ENCODE data around the gene PPP1R37. TPM values are rescaled to one million over a fixed set of nuclear protein-coding genes. Genes with fewer than 3 reads are reported as not detected.

The PPP1R37 gene
- total RNA-seq, 1 donor from 2014 or later, result 19.2 TPM

GRCh38 chr19:45122832-45123231 is 29.9 kb downstream of the PPP1R37 start:
- H3K36me3 ChIP-seq (ENCODE audit: control insufficient read depth, insufficient read depth, low read length), result peaks cover 1% of the 10 kb centered on the region
- H3K4me3 ChIP-seq (ENCODE audit: low read depth, low read length), result no peak overlapping the region
- no peaks in the 10 kb centered on the region for H3K27me3 ChIP-seq (ENCODE audit: control insufficient read depth, insufficient read depth, low read length)
- TF ChIP-seq, protein P1, sequence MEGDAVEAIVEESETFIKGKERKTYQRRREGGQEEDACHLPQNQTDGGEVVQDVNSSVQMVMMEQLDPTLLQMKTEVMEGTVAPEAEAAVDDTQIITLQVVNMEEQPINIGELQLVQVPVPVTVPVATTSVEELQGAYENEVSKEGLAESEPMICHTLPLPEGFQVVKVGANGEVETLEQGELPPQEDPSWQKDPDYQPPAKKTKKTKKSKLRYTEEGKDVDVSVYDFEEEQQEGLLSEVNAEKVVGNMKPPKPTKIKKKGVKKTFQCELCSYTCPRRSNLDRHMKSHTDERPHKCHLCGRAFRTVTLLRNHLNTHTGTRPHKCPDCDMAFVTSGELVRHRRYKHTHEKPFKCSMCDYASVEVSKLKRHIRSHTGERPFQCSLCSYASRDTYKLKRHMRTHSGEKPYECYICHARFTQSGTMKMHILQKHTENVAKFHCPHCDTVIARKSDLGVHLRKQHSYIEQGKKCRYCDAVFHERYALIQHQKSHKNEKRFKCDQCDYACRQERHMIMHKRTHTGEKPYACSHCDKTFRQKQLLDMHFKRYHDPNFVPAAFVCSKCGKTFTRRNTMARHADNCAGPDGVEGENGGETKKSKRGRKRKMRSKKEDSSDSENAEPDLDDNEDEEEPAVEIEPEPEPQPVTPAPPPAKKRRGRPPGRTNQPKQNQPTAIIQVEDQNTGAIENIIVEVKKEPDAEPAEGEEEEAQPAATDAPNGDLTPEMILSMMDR (IDR thresholded peaks at IDR 0.05; ENCODE audit: insufficient read depth, low read length, severe bottlenecking), result no peak
- no peak for DNase-seq (ENCODE audit: low read depth)
- no peak for FAIRE-seq

- Histone ChIP-seq H3K4me3 (ENCODE audit: low read depth, low read length) (no peak overlapping the region), H3K27me3 (ENCODE audit: control insufficient read depth, insufficient read depth, low read length) (no peaks in the 10 kb centered on the region), H3K36me3 (ENCODE audit: control insufficient read depth, insufficient read depth, low read length) (peaks cover 1% of the 10 kb centered on the region)
- DNase-seq (ENCODE audit: low read depth) (peak; percentile 55), FAIRE-seq (no peak)
- TF ChIP-seq, protein P1 (IDR thresholded peaks at IDR 0.05; ENCODE audit: insufficient read depth, low read length, severe bottlenecking), result no peak
Measured at GRCh38 chr19:45123440-45123850, 30.5 kb downstream of the PPP1R37 start.

GRCh38 chr19:45124021-45124420 is 31.0 kb downstream of the PPP1R37 start:
- FAIRE-seq (no peak), DNase-seq (ENCODE audit: low read depth) (no peak)
- TF ChIP-seq, protein P1 (IDR thresholded peaks at IDR 0.05; ENCODE audit: insufficient read depth, low read length, severe bottlenecking), result no peak
- Histone ChIP-seq H3K27me3 (ENCODE audit: control insufficient read depth, insufficient read depth, low read length) (no peaks in the 10 kb centered on the region), H3K36me3 (ENCODE audit: control insufficient read depth, insufficient read depth, low read length) (peaks cover 1% of the 10 kb centered on the region), H3K4me3 (ENCODE audit: low read depth, low read length) (no peak overlapping the region)

GRCh38 chr19:45125360-45125759 is 32.4 kb downstream of the PPP1R37 start:
- no peak for FAIRE-seq
- H3K36me3 ChIP-seq (ENCODE audit: control insufficient read depth, insufficient read depth, low read length), result no peaks in the 10 kb centered on the region
- TF ChIP-seq, protein P1 (IDR thresholded peaks at IDR 0.05; ENCODE audit: insufficient read depth, low read length, severe bottlenecking), result no peak

DNA sequence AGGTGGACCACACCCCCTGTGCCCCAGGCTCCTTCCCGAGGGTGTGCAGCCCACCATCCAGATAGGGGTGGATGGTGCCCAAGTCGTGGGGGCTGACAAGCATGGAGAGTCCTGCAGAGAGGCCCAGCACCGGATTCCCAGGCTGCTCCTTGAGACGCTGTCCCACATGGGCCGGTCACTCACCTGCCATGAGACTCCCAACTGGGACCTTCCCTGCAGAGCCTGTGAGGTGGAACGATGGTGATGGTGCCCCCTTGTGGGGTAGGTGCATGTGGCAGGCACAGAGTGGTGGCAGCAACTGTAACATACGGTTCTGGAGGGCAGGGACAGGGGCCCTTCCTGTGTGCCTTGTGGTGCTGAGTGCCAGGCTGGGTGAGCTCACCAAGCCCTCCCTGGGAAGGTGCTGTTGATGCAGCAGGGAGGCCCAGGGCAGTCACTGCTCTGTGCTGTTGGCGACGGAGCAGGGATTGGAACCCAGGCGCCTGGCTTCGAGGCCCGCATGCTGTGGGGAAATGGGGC is 33.1 kb downstream of the PPP1R37 start:
- FAIRE-seq (peak; percentile 89), DNase-seq (ENCODE audit: low read depth) (peak; percentile 50)
- H3K4me3 ChIP-seq (ENCODE audit: low read depth, low read length), result no peak overlapping the region
- H3K36me3 ChIP-seq (ENCODE audit: control insufficient read depth, insufficient read depth, low read length), result no peaks in the 10 kb centered on the region
- no peaks in the 10 kb centered on the region for H3K27me3 ChIP-seq (ENCODE audit: control insufficient read depth, insufficient read depth, low read length)
- TF ChIP-seq, protein P1 (IDR thresholded peaks at IDR 0.05; ENCODE audit: insufficient read depth, low read length, severe bottlenecking), result peak; percentile 94

More at GRCh38 chr19:45125360-45125759, 32.4 kb downstream of the PPP1R37 start:
- Histone ChIP-seq H3K4me3 (ENCODE audit: low read depth, low read length) (no peak overlapping the region), H3K27me3 (ENCODE audit: control insufficient read depth, insufficient read depth, low read length) (no peaks in the 10 kb centered on the region)
- no peak for DNase-seq (ENCODE audit: low read depth)

- FAIRE-seq, result no peak
- Histone ChIP-seq H3K36me3 (ENCODE audit: control insufficient read depth, insufficient read depth, low read length) (no peaks in the 10 kb centered on the region), H3K4me3 (ENCODE audit: low read depth, low read length) (no peak overlapping the region), H3K27me3 (ENCODE audit: control insufficient read depth, insufficient read depth, low read length) (no peaks in the 10 kb centered on the region)
- TF ChIP-seq, protein P1 (IDR thresholded peaks at IDR 0.05; ENCODE audit: insufficient read depth, low read length, severe bottlenecking), result no peak
- DNase-seq (ENCODE audit: low read depth), result no peak
Measured at GRCh38 chr19:45126654-45127053, 33.7 kb downstream of the PPP1R37 start.
